CD4-positive, alpha-beta T cell treated with Interleukin-6 for 4 hours (primary cell): Measurements from ENCODE around the gene SMAD6.
A peak's percentile ranks its signal among the peaks of the same experiment; 100 is the strongest.
"Not testable (repeated sequence)": the region's sequence is repeated elsewhere in the genome, so short reads cannot be mapped to it uniquely, and the experiment has no call there.

Experiments used
- DNase-seq: peaks from one replicate; pipeline ENCODE4 v3.0.0-alpha.2; 2020; ENCODE audit warnings: mixed read lengths

SMAD6 gene

DNA sequence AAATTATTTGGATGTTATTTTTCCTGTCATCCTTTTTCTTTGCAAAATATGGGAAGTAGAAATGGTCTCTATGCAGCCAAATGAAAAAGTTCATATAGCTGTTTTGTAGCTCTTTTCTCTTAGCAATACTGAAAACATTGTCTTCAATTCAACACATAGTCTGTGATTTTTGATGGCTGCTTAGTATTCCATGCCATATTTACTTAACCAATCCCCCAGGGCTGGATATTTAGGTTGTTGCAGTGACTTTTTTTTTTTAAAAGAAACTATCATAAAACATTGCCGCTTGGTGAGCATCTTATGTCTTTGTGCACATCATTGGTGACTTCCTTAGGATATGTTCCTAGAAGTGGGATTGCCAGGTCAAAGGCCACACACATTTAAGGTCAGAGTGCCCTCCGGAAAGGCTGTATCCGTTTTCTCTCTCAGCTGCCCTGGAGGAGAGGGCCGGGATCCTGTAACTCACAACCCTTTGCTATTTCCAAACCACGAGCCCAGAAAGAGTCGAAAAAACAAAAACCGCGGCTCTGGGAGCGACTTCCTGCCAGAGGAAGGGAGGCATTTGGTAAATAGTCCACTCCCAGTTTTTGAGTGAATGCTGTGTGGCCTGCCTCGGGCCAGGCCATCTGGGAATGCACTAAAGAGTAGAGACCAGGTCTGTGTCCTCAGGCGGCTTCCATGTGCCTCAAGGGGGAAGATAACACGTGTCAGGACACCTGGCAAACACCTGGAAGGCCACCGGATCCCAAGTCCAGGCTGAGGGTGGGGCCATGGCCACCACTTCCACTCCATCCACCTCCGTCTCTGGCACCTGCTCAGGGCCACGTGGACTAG is 41.9 kb downstream of the SMAD6 start:
- DNase-seq: no peak

GRCh38 chr15:66744610-66745279 is 42.7 kb downstream of the SMAD6 start:
- DNase-seq: no peak

- no peak for DNase-seq
These were observed 43.6 kb downstream of the SMAD6 start for GRCh38 chr15:66745530-66746230.

DNA sequence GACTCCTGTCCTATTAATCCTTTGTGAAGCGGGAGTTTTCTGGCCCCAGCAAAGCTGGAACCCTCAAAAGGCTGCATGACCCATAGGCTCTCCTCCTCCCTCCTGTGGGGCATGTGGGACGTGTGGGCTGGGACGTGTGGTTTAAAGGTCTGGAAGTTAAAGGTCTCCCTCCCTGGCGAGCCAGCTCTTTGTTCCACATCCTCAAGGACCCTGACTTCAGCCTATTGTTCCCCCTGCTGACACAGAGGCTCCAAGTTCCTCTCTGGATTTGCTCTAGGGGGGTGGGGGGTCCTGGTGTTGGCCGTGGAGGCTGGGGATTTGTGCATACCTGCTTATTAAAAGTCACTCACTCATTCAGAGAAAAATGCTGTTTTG is 44.2 kb downstream of the SMAD6 start:
- DNase-seq: no peak

- DNase-seq: no peak
These were observed 45.2 kb downstream of the SMAD6 start for GRCh38 chr15:66747223-66747622.

DNA sequence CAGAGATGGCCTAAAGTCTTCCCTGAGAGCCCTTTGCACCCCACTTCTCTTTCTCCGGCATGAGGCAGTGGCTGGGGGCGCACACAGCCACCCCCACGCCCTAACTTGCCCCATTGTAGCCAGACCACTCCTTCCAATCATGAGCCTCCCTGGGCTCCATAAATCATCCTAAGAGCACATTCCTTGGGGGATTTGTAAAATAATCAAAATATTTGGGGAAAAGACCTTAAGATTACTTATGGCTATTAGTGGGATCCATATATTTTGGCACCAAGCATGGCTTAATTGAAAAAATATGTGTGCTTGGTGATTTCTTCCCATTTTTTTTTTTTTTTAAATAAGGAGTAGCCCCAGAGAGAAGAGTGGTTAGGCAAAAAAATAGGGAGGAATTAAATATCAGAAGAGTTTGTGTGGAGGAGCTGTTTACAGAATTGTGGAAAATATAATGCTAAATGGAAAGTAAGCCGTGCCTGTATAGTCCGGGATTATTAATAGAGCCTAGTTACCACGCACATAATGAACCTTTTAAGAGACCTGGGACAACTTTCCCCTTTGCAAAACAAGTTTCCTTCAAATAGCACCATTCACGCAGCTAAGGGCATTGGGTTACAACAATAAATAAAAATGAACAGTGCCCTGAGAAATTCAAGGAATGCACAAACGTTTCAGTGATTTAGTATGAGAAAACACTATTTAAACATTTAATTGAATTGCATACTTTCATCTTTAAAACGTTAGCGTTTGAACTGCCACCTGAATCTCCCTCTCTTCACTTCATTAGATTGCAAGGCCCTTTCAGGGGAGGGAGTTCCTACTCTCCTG is 46.1 kb downstream of the SMAD6 start:
- DNase-seq: no peak

DNA sequence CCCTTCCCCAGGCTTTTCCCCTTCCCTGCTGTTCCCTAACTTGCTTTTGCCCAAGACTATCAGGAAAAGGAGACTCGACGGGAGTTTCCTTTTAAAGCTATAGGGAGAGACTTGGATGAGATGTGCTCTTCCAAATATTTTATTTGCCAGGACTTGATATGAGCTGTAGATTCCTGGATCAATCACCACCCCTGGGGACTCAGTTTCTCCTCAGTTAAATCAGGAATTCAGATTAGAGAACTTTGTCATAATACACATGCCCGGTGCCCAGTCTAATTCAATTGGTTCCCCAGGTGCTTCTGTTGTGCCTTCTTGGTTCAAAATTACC is 46.6 kb downstream of the SMAD6 start:
- no peak for DNase-seq

- no peak for DNase-seq
These were observed 48.0 kb downstream of the SMAD6 start for GRCh38 chr15:66749841-66750575.

- DNase-seq: no peak
These were observed 48.6 kb downstream of the SMAD6 start for GRCh38 chr15:66750609-66751008.

DNA sequence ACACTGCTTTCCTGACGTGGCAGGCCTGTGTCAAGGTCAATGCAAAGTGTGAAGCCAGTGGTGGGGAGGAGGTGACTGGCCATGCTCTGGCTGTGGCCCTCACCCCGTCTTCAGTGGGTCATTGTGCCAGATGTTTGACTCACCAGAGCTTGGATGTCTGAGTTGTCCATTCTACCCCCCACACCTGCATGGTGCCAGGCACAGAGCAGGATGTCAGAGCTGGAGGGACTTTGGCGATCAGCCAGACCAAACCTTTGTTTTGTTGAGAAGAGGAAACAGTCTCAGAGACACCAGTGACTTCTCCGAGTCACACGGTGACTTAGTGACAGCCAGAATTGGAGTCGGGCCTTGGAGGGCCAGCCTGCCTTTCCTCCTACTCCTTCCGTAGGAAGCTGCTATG is 49.5 kb downstream of the SMAD6 start:
- peak; percentile 44 for DNase-seq

DNA sequence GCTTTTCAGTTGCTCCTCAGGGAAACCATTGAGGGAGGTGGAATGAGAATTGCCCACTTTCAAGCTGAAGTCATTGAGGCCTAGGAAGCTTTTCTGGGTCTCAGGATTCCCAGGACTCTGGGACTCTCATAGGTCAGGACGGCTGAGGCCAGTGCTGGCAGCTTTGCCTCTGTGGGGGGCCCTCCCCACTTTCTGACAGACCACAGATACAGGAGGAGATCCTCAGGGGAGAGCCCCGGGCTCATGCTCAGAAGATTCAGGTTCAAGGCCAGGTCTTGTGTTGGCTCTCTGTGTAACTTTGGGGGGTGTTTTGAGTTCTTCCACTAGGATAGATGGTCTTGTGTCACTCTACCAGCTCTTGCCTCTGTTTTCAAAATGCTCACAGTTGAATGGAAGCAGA is 50.0 kb downstream of the SMAD6 start:
- DNase-seq: no peak

- DNase-seq: no peak
These were observed 51.8 kb downstream of the SMAD6 start for GRCh38 chr15:66753687-66754377.

GRCh38 chr15:66754789-66755188 is 52.8 kb downstream of the SMAD6 start:
- no peak for DNase-seq

DNA sequence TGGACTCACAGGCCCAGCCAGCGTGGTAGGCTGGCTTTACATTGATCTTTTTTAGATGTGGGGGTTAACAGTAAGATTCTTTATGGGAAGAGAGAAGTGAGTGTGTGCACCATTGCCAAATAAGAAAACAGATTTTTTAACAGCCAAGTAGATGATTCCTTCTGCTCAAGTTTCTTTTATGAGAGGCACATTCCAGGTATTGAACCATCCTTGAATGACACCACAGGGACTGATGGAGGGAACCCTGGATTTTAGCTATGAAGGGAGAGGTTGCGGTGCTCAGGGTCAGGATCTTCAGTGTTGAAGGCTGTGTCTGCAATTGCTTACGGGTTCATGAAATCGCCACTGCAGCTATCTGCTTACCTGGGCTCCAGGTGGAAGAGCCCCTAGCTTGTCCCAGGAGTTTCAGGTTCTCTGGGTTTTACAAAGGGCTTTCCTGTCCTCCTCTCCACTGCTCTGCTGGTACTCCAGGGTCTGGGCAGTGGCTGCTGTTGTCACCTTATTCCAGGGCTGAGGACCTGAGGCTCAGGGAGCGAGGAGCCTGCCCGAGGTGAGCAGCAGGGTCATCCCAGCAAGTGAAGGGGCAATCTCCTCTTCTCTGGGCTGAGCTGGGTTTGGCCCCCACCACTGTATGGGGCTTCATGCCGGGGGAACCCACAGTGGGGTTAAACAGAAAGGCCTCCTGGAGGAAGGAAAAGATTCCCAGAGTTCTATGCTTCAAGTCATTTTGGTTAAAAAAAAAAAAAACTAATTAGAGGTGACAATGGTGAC is 53.4 kb downstream of the SMAD6 start:
- DNase-seq: no peak

DNA sequence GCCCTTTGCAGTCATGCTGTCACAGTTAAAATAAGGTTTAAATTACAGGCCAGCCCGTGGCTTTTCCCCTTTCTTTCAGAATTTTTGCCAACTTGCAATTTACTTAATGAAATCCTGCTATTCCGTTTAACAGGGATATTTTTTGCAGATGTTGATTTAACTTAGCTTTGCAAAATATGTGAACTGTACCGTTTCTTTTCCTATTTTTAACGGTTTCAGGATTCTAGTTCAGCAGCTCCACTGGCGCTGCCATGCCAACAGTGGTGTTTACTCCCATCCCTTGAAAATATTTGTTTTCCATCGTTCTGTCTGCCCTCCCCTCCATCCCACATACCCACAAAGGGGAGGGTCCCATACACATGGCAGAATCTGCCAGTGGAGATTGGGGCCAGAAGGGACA is 54.3 kb downstream of the SMAD6 start:
- no peak for DNase-seq

GRCh38 chr15:66757030-66757429 is 55.0 kb downstream of the SMAD6 start:
- no peak for DNase-seq

GRCh38 chr15:66757521-66757920 is 55.5 kb downstream of the SMAD6 start:
- DNase-seq: no peak

GRCh38 chr15:66758217-66758616 is 56.2 kb downstream of the SMAD6 start:
- DNase-seq: not testable (repeated sequence)

GRCh38 chr15:66758844-66759243 is 56.8 kb downstream of the SMAD6 start:
- DNase-seq: no peak

GRCh38 chr15:66760097-66760967 is 58.3 kb downstream of the SMAD6 start:
- no peak for DNase-seq
